ENCODE data around the gene USP22.
"Not testable (repeated sequence)": the region's sequence is repeated elsewhere in the genome, so short reads cannot be mapped to it uniquely, and the experiment has no call there.

DNA sequence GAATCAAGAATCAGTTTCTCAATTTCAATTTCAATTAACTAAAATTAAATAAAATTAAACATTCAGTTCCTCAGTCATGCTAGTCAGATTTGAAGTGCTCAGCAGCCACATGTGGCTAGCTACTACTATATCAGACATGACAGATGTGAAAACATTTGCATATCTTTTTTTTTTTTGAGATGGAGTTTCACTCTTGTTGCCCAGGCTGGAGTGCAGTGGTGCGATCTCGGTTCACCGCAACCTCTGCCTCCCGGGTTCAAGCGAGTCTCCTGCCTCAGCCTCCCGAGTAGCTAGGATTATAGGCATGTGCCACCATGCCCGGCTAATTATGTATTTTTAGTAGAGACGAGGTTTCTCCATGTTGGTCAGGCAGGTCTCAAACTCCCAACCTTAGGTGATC is 10.2 kb upstream of the USP22 start:
- not testable (repeated sequence) for TF ChIP-seq CTCF (IDR thresholded peaks at IDR 0.05; ENCODE audit: low read depth, low read length)
- TF ChIP-seq, protein P1, sequence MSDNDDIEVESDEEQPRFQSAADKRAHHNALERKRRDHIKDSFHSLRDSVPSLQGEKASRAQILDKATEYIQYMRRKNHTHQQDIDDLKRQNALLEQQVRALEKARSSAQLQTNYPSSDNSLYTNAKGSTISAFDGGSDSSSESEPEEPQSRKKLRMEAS (IDR thresholded peaks at IDR 0.05; ENCODE audit: low read depth, low read length): not testable (repeated sequence)

Measured in NB4 (cell line).